B cell (primary cell): Measurements from ENCODE around the gene HPD.

ENCODE experiments used
- EZH2 ChIP-seq: IDR thresholded peaks from 2 replicates; pipeline ENCODE4 v1.6.1; 2012; ENCODE audit warnings: borderline replicate concordance, low read depth, mild to moderate bottlenecking, moderate library complexity, low read length; ENCODE audit not compliant: insufficient read depth, poor library complexity, severe bottlenecking
- TF ChIP-seq, protein P1 (sequence below): fragments of 200-600 bp; IDR thresholded peaks from one replicate; pipeline ENCODE4 v1.8.0; 2022; ENCODE audit warnings: antibody characterized with exemption, mild to moderate bottlenecking

- TF ChIP-seq, protein P1, sequence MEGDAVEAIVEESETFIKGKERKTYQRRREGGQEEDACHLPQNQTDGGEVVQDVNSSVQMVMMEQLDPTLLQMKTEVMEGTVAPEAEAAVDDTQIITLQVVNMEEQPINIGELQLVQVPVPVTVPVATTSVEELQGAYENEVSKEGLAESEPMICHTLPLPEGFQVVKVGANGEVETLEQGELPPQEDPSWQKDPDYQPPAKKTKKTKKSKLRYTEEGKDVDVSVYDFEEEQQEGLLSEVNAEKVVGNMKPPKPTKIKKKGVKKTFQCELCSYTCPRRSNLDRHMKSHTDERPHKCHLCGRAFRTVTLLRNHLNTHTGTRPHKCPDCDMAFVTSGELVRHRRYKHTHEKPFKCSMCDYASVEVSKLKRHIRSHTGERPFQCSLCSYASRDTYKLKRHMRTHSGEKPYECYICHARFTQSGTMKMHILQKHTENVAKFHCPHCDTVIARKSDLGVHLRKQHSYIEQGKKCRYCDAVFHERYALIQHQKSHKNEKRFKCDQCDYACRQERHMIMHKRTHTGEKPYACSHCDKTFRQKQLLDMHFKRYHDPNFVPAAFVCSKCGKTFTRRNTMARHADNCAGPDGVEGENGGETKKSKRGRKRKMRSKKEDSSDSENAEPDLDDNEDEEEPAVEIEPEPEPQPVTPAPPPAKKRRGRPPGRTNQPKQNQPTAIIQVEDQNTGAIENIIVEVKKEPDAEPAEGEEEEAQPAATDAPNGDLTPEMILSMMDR, result no peak
- TF ChIP-seq EZH2, result no peak
Observed at GRCh38 chr12:121792607-121793439, 65.8 kb downstream of the HPD start.
